ENCODE measurements around the gene BTLA.
A peak's percentile ranks its signal among the peaks of the same experiment; 100 is the strongest.

The BTLA gene, protein sequence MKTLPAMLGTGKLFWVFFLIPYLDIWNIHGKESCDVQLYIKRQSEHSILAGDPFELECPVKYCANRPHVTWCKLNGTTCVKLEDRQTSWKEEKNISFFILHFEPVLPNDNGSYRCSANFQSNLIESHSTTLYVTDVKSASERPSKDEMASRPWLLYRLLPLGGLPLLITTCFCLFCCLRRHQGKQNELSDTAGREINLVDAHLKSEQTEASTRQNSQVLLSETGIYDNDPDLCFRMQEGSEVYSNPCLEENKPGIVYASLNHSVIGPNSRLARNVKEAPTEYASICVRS

GRCh38 chr3:112498914-112499711 is at the start of gene BTLA:
BTLA (minus strand) TSS chr3:112499472; CDS start chr3:112499358, 114 bp downstream.
- H3K4me1 ChIP-seq (ENCODE audit: low read length): no peaks in the 10 kb centered on the region
- no peak within 1 kb of the TSS for H3K27ac ChIP-seq (ENCODE audit: low read length)
- H3F3A ChIP-seq (ENCODE audit: insufficient read depth, low read length): no peaks in the 10 kb centered on the region
- H3K9me2 ChIP-seq (replicated peaks; ENCODE audit: insufficient read depth, low read length): no peaks in the 10 kb centered on the region
- H2AFZ ChIP-seq (ENCODE audit: low read length): no peak within 1 kb of the TSS
- H3K4me3 ChIP-seq (ENCODE audit: low read length): no peak within 1 kb of the TSS
- no peaks in the 10 kb centered on the region for H4K20me1 ChIP-seq (ENCODE audit: insufficient read depth, low read length)
- no peaks in the 10 kb centered on the region for H3K27me3 ChIP-seq (replicated peaks; ENCODE audit: insufficient read depth, low read length)
- DNase-seq: no peak
- no peak within 1 kb of the TSS for H3K9ac ChIP-seq (ENCODE audit: low read length)
- no peak within 1 kb of the TSS for H3K4me2 ChIP-seq (ENCODE audit: low read depth, low read length)
- H3K9me3 ChIP-seq (replicated peaks; ENCODE audit: insufficient read depth, low read length): no peaks in the 10 kb centered on the region
- TF ChIP-seq EZH2phosphoT487 (IDR thresholded peaks at IDR 0.05; ENCODE audit: low read length) (no peak), EZH2 (optimal IDR thresholded peaks at IDR 0.05; ENCODE audit: low read depth, low read length) (no peak)
- no peaks in the 10 kb centered on the region for H3K36me3 ChIP-seq (replicated peaks; ENCODE audit: insufficient read depth, low read length)
- H3K79me2 ChIP-seq (ENCODE audit: low read length): no peaks in the 10 kb centered on the region

- H3K9me3 ChIP-seq (replicated peaks; ENCODE audit: insufficient read depth, low read length): no peaks in the 10 kb centered on the region
- TF ChIP-seq, protein P1, sequence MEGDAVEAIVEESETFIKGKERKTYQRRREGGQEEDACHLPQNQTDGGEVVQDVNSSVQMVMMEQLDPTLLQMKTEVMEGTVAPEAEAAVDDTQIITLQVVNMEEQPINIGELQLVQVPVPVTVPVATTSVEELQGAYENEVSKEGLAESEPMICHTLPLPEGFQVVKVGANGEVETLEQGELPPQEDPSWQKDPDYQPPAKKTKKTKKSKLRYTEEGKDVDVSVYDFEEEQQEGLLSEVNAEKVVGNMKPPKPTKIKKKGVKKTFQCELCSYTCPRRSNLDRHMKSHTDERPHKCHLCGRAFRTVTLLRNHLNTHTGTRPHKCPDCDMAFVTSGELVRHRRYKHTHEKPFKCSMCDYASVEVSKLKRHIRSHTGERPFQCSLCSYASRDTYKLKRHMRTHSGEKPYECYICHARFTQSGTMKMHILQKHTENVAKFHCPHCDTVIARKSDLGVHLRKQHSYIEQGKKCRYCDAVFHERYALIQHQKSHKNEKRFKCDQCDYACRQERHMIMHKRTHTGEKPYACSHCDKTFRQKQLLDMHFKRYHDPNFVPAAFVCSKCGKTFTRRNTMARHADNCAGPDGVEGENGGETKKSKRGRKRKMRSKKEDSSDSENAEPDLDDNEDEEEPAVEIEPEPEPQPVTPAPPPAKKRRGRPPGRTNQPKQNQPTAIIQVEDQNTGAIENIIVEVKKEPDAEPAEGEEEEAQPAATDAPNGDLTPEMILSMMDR (IDR thresholded peaks at IDR 0.05; ENCODE audit: low read length): no peak
- no peak for TF ChIP-seq EZH2 (optimal IDR thresholded peaks at IDR 0.05; ENCODE audit: low read depth, low read length)
- no peak for TF ChIP-seq EZH2phosphoT487 (IDR thresholded peaks at IDR 0.05; ENCODE audit: low read length)
- DNase-seq: no peak
- no peak overlapping the region for H3K4me3 ChIP-seq (ENCODE audit: low read length)
- H2AFZ ChIP-seq (ENCODE audit: low read length): no peak overlapping the region
- peaks cover 42% of the 10 kb centered on the region for H3K79me2 ChIP-seq (ENCODE audit: low read length)
- peaks cover 3% of the 10 kb centered on the region; the same call in 1 of the 2 replicates for H3K4me1 ChIP-seq (ENCODE audit: low read length)
- H4K20me1 ChIP-seq (ENCODE audit: insufficient read depth, low read length): no peaks in the 10 kb centered on the region
- H3K4me2 ChIP-seq (ENCODE audit: low read depth, low read length): no peak overlapping the region
- no peaks in the 10 kb centered on the region for H3K9me2 ChIP-seq (replicated peaks; ENCODE audit: insufficient read depth, low read length)
- H3K9ac ChIP-seq (ENCODE audit: low read length): no peak overlapping the region
- H3F3A ChIP-seq (ENCODE audit: insufficient read depth, low read length): no peaks in the 10 kb centered on the region
- peaks cover 18% of the 10 kb centered on the region; the same call in 1 of the 2 replicates for H3K36me3 ChIP-seq (replicated peaks; ENCODE audit: insufficient read depth, low read length)
- no peaks in the 10 kb centered on the region for H3K27me3 ChIP-seq (replicated peaks; ENCODE audit: insufficient read depth, low read length)
- H3K27ac ChIP-seq (ENCODE audit: low read length): no peak overlapping the region
Observed at GRCh38 chr3:112546216-112546759, 47.0 kb upstream of the BTLA start.

GRCh38 chr3:112539825-112540650 is 40.8 kb upstream of the BTLA start:
- Histone ChIP-seq H3K4me1 (ENCODE audit: low read length) (peaks cover 20% of the 10 kb centered on the region), H3K79me2 (ENCODE audit: low read length) (peaks cover 18% of the 10 kb centered on the region), H3K27me3 (replicated peaks; ENCODE audit: insufficient read depth, low read length) (no peaks in the 10 kb centered on the region), H3K27ac (ENCODE audit: low read length) (peak overlapping the region; percentile 37; the same call in 1 of the 2 replicates), H3K4me3 (ENCODE audit: low read length) (no peak overlapping the region), H3K4me2 (ENCODE audit: low read depth, low read length) (peak overlapping the region; percentile 22; the same call in 1 of the 2 replicates), H3K9me3 (replicated peaks; ENCODE audit: insufficient read depth, low read length) (no peaks in the 10 kb centered on the region), H3K9me2 (replicated peaks; ENCODE audit: insufficient read depth, low read length) (no peaks in the 10 kb centered on the region), H3F3A (ENCODE audit: insufficient read depth, low read length) (peaks cover 9% of the 10 kb centered on the region; the same call in 1 of the 2 replicates), H3K9ac (ENCODE audit: low read length) (no peak overlapping the region), H4K20me1 (ENCODE audit: insufficient read depth, low read length) (no peaks in the 10 kb centered on the region), H3K36me3 (replicated peaks; ENCODE audit: insufficient read depth, low read length) (peaks cover 16% of the 10 kb centered on the region; the same call in 1 of the 2 replicates), H2AFZ (ENCODE audit: low read length) (no peak overlapping the region)
- peak; percentile 48 for DNase-seq
- TF ChIP-seq, protein P1 (IDR thresholded peaks at IDR 0.05; ENCODE audit: low read length): no peak
- TF ChIP-seq EZH2phosphoT487 (IDR thresholded peaks at IDR 0.05; ENCODE audit: low read length) (no peak), EZH2 (optimal IDR thresholded peaks at IDR 0.05; ENCODE audit: low read depth, low read length) (no peak)
